Loucy (cell line): ENCODE data around the gene ERICH6.

Experiments used
- CTCF ChIP-seq: fragments of 200-600 bp; sonication (generic); conservative IDR thresholded peaks from 2 replicates; pipeline ENCODE4 v1.5.1; 2014; ENCODE audit warnings: mild to moderate bottlenecking, antibody characterized with exemption, low read length
- EZH2phosphoT487 ChIP-seq: fragments of 200-600 bp; IDR thresholded peaks from 2 replicates; pipeline ENCODE4 v1.6.1; 2018; ENCODE audit warnings: antibody characterized with exemption, mild to moderate bottlenecking, moderate library complexity, borderline replicate concordance

GRCh38 chr3:150611666-150612065 is 92.1 kb downstream of the ERICH6 start:
- TF ChIP-seq CTCF (no peak), EZH2phosphoT487 (no peak)
